GM18867 (cell line): ENCODE measurements around the gene KIAA0232.
"Not testable (repeated sequence)": the region's sequence is repeated elsewhere in the genome, so short reads cannot be mapped to it uniquely, and the experiment has no call there.

Experiments
- ATAC-seq: cut with Tn5 transposase; IDR thresholded peaks from one replicate; pipeline ENCODE4 v1.9.1; 2021; ENCODE audit warnings: mild to moderate bottlenecking, moderate library complexity; ENCODE audit not compliant: unreplicated experiment

Gene KIAA0232

GRCh38 chr4:6755088-6755753, 27.3 kb upstream of the KIAA0232 start:
- no peak for ATAC-seq

GRCh38 chr4:6756345-6756744, 26.2 kb upstream of the KIAA0232 start:
- ATAC-seq, result not testable (repeated sequence)

DNA sequence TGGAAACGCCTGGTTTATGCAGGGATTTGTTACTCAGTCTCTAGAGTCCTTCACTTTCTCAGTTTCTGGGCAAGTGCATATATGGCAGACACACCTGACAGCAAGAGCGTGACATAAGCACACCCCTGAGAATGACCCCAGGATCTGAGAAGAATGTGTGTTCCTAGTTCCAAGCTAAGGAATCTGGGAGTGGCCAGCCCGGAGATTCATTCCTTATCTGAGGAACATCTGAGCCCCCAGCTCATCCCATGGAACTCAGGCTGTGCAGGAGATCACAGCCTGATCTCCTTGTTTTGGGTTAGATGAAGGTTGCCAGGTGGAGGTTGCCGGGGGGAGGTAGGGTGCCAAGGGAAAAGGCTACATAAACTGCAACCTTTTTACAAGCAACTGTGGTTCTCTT, 23.8 kb upstream of the KIAA0232 start:
- ATAC-seq, result no peak

GRCh38 chr4:6760865-6761264, 21.7 kb upstream of the KIAA0232 start:
- no peak for ATAC-seq

DNA sequence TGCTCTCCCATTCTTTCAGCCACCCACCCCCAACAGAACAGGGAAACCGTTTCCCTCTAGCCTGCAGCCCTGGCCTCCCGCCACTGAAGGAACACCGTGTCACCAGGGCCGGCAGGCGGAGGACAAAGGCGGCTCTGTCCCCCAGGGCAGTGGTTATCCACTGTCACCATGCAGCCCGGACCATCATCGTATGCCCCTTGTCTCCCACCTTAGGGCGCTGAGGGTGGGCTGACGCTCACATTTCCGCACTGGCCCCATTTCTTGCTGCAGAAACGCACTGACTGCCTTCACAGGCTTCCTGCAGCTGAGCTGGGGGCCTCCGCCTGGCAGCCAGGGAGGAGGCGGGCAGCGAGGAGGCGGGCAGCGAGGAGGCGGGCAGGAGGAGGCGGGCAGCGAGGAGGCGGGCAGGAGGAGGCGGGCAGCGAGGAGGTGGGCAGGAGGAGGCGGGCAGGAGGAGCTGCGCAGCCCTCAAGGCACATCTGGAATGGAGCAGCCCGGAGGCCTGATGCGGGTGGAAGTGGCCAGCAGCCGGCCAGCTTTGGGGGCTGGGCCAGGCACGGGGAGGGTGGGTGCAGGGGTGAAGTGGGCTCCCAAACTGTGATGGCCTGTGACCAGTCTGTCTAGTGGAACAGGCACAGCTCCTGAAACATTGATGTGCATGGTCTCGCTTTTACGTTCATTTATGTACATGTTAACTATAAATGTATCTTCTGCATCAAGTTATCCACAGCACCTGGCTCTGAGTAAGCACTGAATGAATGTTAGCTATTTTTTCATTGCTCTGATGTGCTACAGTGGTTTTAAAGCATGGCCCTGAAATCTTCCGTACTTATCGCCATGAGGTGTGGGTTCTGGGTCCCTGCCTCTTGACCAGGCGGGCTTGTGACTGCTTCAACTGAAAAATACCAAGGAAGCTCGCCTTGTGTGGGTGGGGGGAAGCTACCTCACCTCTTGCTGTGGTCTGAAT, 20.6 kb upstream of the KIAA0232 start:
- ATAC-seq, result no peak

GRCh38 chr4:6763330-6763851, 19.1 kb upstream of the KIAA0232 start:
- ATAC-seq, result no peak

DNA sequence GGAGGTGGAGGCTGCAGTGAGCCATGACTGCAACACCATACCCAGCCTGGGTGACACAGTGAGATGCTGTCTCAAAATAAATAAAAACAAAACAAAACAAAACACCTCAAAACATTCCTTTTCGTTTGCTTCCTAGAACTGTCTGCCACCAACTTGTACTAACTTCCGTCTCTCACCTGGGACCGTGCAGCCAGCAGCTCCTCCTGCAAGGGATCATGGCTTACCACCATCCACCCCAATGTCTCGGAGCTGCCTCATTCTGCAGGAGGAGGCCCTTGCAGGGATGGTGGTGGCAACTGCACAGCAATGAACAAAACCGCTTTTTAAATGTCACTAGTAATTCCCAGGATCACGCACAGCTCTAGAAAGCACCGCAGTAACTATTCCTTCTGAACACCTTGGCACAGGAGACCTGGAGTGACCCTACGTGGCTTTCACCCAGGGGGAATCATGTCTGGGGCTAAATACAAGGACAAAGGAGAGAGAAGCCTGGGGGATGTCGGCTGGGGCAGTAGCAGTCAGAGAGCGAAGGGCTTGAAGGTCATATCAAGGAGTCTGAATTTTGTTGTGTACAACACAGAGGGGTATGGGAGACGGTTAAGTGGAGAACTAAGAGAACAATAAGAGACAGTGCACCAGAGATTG, 17.4 kb upstream of the KIAA0232 start:
- no peak for ATAC-seq

DNA sequence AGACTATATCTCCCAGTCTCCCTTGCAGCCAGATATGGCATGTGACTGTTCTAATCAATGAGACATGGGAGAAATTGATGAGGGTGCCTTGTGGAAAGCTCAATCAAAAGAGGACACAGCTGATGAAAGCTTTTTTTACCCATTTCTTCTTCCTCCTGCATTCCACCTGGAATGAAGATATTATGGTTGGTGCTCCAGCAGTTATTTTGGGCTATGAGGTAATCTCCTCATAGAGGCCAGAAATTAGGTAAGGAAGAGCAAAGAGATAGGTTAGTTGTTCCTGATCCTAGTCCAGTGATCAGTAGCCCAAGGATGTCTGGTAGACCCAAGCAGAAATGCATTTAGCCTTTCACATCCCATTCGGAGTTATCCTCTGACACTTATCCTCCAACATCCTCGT, 16.8 kb upstream of the KIAA0232 start:
- ATAC-seq, result no peak

DNA sequence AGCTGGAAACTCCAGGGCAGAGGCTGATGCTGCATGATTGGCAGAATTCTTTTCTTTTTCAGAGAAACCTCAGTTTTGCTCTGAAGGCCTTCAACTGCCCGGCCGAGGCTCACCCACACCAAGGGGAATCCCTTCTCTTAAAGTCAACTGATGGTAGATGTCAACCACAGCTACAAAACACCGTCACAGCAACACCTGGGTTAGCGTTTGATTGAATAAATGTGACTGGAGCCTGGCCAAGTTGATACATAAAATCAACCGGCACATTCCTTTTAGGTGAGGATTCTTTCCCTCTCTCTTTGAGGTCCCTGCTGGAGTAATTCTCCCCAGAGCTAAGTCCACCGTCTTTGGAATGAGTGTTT, 15.2 kb upstream of the KIAA0232 start:
- ATAC-seq, result no peak

- ATAC-seq, result no peak
These were observed 14.6 kb upstream of the KIAA0232 start for GRCh38 chr4:6767748-6768538.

DNA sequence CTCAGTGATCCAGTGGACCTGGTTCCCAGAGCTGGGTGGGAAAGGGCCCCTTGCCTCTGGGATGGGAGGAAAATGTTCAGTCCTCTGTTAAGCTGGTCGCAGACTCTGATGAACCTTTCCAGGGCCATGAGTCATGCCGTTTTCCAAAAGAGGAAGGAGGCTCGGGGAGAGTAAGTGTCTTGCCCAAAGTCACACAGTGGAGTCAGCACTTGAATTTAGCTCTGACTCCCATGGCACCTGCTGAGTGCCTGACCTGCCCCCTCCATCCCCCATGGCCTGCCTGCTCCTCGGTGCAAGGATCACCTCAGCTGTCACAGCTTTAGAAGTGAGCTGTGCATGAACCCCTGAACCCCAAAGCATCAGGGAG, 14.0 kb upstream of the KIAA0232 start:
- no peak for ATAC-seq

DNA sequence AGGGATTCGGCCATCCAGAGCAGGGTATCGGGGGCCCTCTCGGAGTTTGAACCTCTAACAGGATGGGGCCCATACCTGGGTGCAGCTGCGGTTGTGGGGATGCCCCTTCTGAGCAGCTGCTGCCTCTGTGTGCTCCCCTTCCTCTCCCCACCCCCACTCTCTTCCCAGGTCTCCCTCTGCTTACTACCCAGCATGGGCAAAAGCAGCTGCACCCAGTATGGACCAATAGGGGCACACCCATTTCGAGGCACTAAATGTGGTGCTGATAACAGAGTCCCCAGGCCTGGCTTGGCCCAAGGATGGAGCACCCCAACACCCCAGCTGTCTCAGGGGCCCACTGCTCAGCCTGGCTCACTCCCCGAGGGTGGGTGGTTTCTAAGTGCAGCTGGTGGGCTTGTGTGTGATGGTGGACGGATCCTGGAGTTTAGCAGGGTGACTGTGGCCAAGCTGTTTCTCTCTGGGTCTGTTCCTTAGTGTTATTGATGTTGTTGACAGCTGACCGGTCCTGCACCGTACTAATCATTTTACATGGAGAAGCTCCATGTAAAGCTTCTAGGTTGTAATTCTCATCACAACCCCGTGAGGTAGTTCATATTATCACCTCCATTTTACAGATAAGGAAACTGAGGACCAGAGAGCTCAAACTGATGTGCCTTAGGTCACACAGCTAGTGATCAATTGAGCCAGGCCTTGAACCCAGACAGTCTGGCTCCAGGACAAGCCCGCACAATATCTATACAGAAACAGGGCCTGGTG, 13.1 kb upstream of the KIAA0232 start:
- no peak for ATAC-seq

GRCh38 chr4:6769989-6770420, 12.5 kb upstream of the KIAA0232 start:
- no peak for ATAC-seq

DNA sequence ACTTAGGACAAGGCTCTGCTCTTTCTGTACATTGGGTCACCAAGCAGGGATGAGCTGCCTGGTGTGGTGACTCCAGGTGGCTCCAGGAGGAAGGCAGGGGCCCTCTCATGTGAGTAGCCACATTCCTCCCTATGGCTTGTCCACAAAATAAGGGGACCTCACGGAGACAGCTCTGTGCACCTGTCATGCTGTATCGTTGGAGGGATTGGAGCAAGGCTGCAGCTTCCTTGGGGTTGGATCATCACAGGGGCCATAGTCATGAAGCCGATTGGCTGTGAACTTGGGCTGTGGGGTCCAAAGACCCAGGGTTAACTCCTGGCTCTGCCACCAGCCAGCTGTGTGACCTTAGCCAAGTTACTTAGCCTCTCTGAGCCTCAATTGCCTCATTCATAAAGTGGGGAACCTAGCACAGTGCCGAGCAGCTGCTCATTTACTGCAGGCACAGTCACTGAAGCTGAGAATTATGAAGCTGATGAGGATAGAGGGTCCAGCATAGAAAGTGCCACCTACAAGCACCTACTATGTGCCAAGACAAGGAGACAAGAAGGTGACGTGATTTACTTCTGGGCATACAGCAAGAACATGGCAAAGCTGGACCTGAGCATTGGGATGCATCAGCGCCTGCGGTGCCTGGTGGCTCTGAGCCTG, 11.8 kb upstream of the KIAA0232 start:
- ATAC-seq, result no peak

DNA sequence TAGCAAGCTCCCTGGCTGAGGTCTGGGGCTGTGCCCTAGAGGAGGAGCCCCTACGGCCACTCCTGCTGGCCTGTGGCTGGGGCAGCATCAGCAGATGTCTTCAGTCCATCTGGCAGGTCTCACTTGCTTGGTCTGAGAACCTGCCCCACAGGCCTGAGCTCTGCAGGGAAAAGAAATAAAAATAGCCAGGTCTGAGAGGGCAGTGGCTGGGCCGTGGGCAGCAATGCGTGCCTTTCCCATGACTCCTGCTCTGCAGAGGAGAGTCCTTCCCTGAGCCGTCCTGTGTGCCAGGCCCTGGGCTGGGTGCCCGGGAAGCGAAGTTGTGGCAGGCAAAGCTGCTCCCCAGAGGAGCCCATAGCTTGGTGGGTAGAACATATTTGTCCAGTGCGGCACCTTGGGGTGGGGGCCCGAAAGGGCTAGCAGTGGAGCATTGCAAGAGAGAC, 11.3 kb upstream of the KIAA0232 start:
- no peak for ATAC-seq

- no peak for ATAC-seq
These were observed 10.2 kb upstream of the KIAA0232 start for GRCh38 chr4:6772223-6772928.

DNA sequence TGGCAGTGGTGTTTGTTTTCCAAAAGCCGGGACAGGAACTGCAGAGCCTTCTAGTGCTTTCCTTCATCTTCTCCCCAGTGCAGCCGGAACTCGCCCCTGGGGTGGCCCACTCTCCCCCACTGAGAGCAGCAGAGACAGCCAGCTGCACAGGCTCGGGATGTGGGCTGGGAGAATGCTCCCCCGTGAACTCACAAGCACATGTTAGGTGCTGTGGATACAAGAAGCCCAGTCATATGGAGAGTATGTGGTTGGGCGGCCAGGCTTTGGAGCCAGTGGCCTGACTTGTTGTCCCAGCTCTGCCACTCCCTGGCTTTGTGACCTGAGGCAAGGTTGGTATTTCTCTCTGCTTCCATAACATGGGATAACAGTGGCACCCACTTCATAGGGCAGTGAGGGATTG, 9.4 kb upstream of the KIAA0232 start:
- ATAC-seq, result no peak

GRCh38 chr4:6773616-6774540, 8.6 kb upstream of the KIAA0232 start:
- ATAC-seq, result no peak
